Activated CD8-positive, alpha-beta memory T cell treated with anti-CD3 and anti-CD28 coated beads for 1 hour (primary cell): ENCODE data around the gene SCN7A.
"Not testable (repeated sequence)": the region's sequence is repeated elsewhere in the genome, so short reads cannot be mapped to it uniquely, and the experiment has no call there.

Experiments used
- DNase-seq, 2 donors: peaks; one replicate each; pipeline ENCODE4 v3.0.0-alpha.2; 2020; ENCODE audit warnings: low read depth in 1 of 2; ENCODE audit errors: extremely low read depth in 1 of 2

SCN7A gene

GRCh38 chr2:166454006-166454595 is 39.9 kb downstream of the SCN7A start:
- DNase-seq, result no peak

- DNase-seq, result no peak
Observed at GRCh38 chr2:166451468-166451867, 42.6 kb downstream of the SCN7A start.

DNA sequence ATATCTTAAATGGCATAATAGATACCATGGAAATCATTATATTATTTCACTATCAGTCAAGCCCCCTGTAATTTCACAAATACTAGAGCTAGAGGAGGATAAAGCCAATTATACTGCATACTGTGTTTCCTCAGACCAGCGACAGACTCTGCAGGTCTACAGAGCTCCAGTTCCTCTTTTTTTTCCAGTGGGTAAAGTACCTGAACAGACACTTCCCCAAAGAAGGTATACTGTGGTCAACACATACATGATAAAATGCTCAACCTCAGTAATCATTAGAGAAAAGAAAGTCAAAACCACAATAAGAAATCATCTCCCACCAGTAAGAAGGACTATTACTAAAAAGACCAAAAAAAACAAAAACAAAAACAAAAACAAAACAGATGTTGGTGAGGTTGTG is 44.6 kb downstream of the SCN7A start:
- no peak for DNase-seq

DNA sequence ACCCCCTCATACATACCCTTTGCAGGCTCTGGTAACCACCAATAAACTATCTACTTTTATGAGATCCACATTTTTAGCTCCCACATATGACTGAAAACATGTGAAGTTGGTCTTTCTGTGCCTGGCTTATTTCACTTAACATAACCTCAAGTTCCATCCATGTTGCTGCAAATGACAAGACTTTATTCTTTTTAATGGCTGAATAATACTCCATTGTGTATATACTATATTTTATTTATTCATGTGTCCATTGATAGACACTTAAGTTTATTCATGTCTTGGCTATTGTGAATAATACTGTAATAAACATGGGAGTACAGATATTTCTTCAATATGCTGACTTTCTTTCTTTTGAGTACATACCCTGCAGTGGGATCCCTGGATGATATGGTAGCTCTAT is 45.9 kb downstream of the SCN7A start:
- no peak for DNase-seq

DNA sequence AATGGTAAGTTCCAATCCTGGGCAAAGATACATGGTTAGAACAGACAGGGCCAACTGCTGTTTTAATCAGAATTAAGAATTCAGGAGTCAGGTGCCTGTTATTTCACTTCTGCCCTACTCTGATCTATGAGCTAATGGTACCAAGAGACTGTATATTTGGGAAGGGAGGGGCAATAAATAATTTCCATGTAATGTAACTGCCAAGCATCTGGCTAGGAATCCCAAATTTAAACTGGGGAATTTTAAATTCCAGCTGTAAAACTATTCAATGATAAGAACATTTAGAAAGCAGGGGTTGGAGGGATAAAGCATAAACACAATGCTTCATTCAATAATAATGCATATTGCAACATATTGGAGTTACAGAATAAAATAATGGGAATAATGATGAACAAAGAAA is 49.7 kb downstream of the SCN7A start:
- DNase-seq, result no peak

GRCh38 chr2:166440313-166440712 is 53.7 kb downstream of the SCN7A start:
- DNase-seq, result no peak

GRCh38 chr2:166439078-166439477 is 55.0 kb downstream of the SCN7A start:
- DNase-seq, result no peak

GRCh38 chr2:166436976-166437375 is 57.1 kb downstream of the SCN7A start:
- DNase-seq, result no peak

DNA sequence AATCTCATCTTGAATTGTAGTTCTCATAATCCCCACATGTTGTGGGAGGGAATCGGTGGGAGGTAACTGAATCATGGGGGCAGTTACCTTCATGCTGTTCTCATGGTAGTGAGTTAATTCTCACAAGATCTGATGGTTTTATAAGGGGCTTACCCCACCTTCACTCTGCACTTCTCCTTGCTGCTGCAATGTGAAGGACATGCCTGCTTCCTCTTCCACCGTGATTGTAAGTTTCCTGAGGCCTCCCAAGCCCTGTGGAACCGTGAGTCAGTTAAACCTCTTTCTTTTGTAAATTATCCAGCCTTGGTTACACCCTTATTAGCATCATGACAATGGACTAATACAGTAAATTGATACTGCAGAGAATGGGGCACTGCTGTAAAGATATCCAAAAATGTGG is 57.9 kb downstream of the SCN7A start:
- no peak for DNase-seq

GRCh38 chr2:166434491-166434890 is 59.6 kb downstream of the SCN7A start:
- DNase-seq, result no peak

- DNase-seq, result no peak
Observed at GRCh38 chr2:166433457-166433856, 60.6 kb downstream of the SCN7A start.

- DNase-seq, result no peak
Observed at GRCh38 chr2:166432331-166432730, 61.7 kb downstream of the SCN7A start.

GRCh38 chr2:166424841-166425240 is 69.2 kb downstream of the SCN7A start:
- DNase-seq, result no peak

DNA sequence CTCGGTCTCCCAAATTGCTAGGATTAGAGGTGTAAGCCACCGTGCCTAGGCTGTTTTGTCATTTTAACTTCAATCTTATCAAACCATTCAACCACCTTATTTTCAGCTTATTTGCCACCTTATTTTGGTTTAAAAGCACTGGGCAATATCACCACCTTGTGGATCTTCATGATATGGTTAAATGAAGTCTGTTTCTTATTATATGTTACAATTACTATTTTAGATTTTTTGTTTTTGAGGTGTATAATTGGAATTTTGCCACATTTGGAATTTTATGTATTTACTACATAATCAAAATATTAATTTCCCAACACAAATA is 74.5 kb downstream of the SCN7A start:
- DNase-seq, result no peak

DNA sequence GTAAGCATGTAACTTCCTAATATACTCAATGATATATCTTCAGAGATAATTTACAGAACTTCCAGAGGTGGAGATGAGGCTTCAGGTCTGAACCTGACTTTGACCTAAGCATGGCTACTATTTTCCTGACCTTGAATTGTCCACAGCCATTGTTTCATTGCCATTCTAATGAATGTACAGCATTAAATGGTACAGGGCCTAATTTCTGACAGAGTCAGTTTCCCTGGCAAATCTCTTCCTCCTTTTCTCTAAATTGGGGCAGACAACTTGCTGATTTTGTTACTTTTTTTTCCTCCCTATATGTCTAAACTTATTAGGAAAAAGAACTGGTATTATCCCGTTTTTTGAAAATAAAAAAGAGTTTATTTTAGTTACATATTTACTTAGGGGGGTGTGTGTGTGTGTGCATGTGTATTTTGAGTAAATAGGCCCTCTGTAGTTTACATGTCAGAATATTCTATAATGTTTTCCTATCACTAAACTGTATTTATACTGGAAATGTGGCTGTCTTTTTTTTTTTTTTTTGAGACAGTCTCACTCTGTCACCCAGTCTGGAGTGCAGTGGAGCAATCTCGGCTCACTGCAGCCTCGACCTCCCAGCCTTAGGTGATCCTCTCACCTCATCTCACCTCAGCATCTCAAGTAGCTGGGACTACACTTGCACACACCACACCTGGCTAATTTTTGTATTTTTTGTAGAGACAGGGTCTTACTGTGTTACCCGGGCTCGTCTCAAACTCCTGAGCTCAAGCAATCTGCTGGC is 75.0 kb downstream of the SCN7A start:
- DNase-seq, result no peak

DNA sequence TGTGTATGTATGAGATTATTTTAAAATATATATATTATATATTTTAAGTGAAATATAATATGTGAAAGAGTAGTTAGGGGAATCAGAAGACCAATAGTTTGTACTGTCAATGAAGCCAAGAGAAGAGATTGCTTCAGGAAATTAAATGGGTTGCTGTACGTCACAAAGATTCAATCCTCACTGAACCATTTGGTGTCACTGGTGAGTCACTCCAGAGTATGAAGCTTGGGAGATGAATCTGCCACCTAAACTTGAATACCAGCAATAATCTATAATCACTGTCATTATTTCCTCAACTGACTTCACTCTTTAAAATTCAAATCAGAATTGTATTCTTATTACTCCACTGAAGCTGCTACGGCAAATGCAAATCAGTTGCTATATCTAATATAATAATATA is 76.4 kb downstream of the SCN7A start:
- DNase-seq, result no peak

DNA sequence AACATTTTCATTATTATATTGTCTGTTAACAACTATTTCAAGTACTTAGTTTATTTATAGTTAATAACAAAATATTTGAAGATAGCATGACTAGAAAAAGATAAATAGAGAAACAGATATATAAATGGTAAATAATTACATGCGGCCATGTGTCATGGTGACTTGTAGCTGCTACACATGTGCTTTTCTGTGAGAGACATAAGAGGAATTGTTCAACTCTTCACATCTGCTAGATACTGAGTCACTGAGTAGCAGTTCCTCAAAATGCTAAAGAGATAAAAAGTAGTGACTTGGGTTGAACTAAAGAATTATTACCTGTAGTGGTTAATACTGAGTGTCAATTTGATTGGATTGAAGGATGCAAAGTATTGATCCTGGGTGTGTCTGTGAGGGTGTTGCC is 80.8 kb downstream of the SCN7A start:
- DNase-seq, result no peak

GRCh38 chr2:166411473-166412230 is 82.4 kb downstream of the SCN7A start:
- DNase-seq, result no peak

DNA sequence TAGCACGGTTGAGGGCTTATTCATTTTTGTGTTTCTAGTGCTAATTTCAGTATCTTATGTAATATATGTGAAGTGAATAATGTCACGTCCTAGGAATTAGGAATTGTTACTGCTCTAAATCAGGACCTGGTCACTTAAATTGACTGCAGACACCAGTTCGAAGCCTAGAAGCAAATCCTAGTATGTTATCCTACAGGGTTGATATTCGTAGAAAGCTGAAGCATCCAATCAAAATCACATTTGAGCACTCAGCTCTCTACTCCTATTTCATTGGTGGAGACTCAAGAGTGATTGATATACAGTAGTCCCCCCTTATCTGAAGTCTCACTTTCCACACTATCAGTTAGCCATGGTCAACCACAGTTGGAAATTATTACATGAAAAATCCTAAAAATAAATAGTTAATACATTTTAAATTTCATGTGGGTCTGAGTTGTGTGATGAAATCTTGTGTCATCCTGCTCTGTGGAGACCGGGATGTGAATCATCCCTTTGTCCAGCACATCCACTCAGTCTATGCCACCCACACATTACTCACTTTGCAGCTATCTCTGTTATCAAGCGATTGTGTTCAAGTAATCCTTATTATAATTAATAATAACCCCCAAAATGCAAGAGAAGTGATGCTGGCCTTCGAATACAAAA is 83.1 kb downstream of the SCN7A start:
- DNase-seq, result no peak

- DNase-seq, result not testable (repeated sequence)
Observed at GRCh38 chr2:166407746-166408145, 86.3 kb downstream of the SCN7A start.

GRCh38 chr2:166406374-166406773 is 87.7 kb downstream of the SCN7A start:
- DNase-seq, result no peak

DNA sequence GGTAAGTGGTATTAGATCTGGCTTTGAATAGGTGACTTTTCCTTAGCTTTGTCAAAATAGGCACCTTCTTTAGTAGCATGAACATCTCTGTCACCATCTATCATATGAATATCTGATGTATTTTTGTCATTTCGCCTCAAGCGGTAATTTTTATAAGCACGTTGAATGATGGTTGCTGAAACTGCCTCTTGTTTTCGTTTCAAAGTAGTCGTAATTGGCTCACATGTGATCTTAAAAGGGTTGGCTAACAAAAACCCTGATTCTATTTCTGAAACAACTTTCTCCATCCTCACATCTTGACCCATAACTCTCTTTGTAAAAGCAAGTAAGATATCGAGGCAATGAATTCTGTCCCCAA is 88.5 kb downstream of the SCN7A start:
- no peak for DNase-seq
